OCI-LY7 (cell line): ENCODE results near the gene MATK. TPM values are rescaled to one million over a fixed set of nuclear protein-coding genes. Genes with fewer than 3 reads are reported as not detected.

Source experiments
- BruUV-seq: library from RNA; stranded (reverse); fragments of 400-500 nt; replicated peaks from 2 replicates; lab custom pipeline; 2021; lab: Mats Ljungman, UMichigan
- CTCF ChIA-PET: fragments of 300-600 bp; sonication (Branson Sonifier 250); formaldehyde crosslinking; loops from one replicate; lab custom pipeline; 2022; ENCODE audit warnings: antibody characterized with exemption; ENCODE audit not compliant: unreplicated experiment; lab: Charles Lee
- POLR2A ChIA-PET: fragments of 300-600 bp; sonication (Branson Sonifier 250); formaldehyde crosslinking; loops from one replicate; lab custom pipeline; 2022; ENCODE audit warnings: antibody characterized with exemption; lab: Charles Lee
- DNase-seq: peaks from one replicate; pipeline ENCODE4 v3.0.0-alpha.2; 2015; ENCODE audit warnings: low spot score
- H2AFZ ChIP-seq: fragments of 200-600 bp; sonication (generic), shearing (Covaris generic); 2 replicates; pipeline ENCODE4 v1.6.1; 2014; ENCODE audit warnings: mild to moderate bottlenecking, antibody characterized with exemption, low read length, moderate library complexity
- H3K27ac ChIP-seq: fragments of 200-600 bp; sonication (generic); 2 replicates; pipeline ENCODE4 v1.5.1; 2014; ENCODE audit warnings: mixed run types, low read depth, mild to moderate bottlenecking, moderate library complexity, low read length, inconsistent platforms; ENCODE audit not compliant: poor library complexity, severe bottlenecking
- H3K36me3 ChIP-seq: fragments of 200-600 bp; sonication (generic); 2 replicates; pipeline ENCODE4 v1.6.1; 2014; ENCODE audit warnings: mild to moderate bottlenecking, antibody characterized with exemption, low read length, moderate library complexity, mixed read lengths; ENCODE audit not compliant: insufficient read depth
- H3K4me1 ChIP-seq: fragments of 200-600 bp; sonication (generic); 2 replicates; pipeline ENCODE4 v1.5.1; 2014; ENCODE audit warnings: mild to moderate bottlenecking, low read length; ENCODE audit not compliant: insufficient read depth, poor library complexity, severe bottlenecking
- H3K4me2 ChIP-seq: fragments of 200-600 bp; sonication (generic); 2 replicates; pipeline ENCODE4 v1.6.1; 2014; ENCODE audit warnings: mild to moderate bottlenecking, low read length
- H3K4me3 ChIP-seq: fragments of 200-600 bp; sonication (generic); 2 replicates; pipeline ENCODE4 v1.5.1; 2014; ENCODE audit warnings: mild to moderate bottlenecking, low read depth, low read length; ENCODE audit not compliant: poor library complexity, severe bottlenecking
- H3K79me2 ChIP-seq: fragments of 200-600 bp; sonication (generic); 2 replicates; pipeline ENCODE4 v1.6.1; 2016; ENCODE audit warnings: low read depth, mild to moderate bottlenecking, low read length, moderate library complexity, mixed read lengths; ENCODE audit not compliant: insufficient read depth
- H3K9me2 ChIP-seq: fragments of 200-600 bp; sonication (generic); 2 replicates; pipeline ENCODE4 v1.6.1; 2016; ENCODE audit warnings: mild to moderate bottlenecking, low read length, mixed read lengths; ENCODE audit not compliant: insufficient read depth
- H3K9me3 ChIP-seq: fragments of 200-600 bp; sonication (generic); 2 replicates; pipeline ENCODE4 v1.6.1; 2014; ENCODE audit warnings: mild to moderate bottlenecking, mixed run types, low read length, mixed read lengths
- H4K20me1 ChIP-seq: fragments of 200-600 bp; sonication (generic); 2 replicates; pipeline ENCODE4 v1.6.1; 2014; ENCODE audit warnings: mild to moderate bottlenecking, antibody characterized with exemption, low read length, moderate library complexity, mixed read lengths; ENCODE audit not compliant: insufficient read depth
- CTCF ChIP-seq: fragments of 200-600 bp; sonication (generic); conservative IDR thresholded peaks from 2 replicates; pipeline ENCODE4 v1.5.1; 2014; ENCODE audit warnings: mild to moderate bottlenecking, antibody characterized with exemption, low read length, moderate library complexity, mixed read lengths
- EZH2phosphoT487 ChIP-seq: fragments of 200-600 bp; sonication (generic); IDR thresholded peaks from 2 replicates; pipeline ENCODE4 v1.6.1; 2018; ENCODE audit warnings: low read depth, borderline replicate concordance, mild to moderate bottlenecking, mixed run types, antibody characterized with exemption, low read length, moderate library complexity, mixed read lengths
- intact Hi-C: fragments of 100-400 bp; cut with micrococcal nuclease; formaldehyde crosslinking; loops from one replicate; pipeline ENCODE4 v1.10.0; 2022; ENCODE audit not compliant: unreplicated experiment
- total RNA-seq, 2 experiments: library from RNA; depleted of rRNA in 1 of 2; stranded (reverse); fragments of >200 nt in 1 of 2; shearing (Covaris generic) in 1 of 2; gene quantifications; 2 replicates each; pipeline ENCODE4 v1.2.3, GENCODE V29; 2014 to 2022

The MATK gene
- total RNA-seq, 2 experiments from 2014 or later: not detected

DNA sequence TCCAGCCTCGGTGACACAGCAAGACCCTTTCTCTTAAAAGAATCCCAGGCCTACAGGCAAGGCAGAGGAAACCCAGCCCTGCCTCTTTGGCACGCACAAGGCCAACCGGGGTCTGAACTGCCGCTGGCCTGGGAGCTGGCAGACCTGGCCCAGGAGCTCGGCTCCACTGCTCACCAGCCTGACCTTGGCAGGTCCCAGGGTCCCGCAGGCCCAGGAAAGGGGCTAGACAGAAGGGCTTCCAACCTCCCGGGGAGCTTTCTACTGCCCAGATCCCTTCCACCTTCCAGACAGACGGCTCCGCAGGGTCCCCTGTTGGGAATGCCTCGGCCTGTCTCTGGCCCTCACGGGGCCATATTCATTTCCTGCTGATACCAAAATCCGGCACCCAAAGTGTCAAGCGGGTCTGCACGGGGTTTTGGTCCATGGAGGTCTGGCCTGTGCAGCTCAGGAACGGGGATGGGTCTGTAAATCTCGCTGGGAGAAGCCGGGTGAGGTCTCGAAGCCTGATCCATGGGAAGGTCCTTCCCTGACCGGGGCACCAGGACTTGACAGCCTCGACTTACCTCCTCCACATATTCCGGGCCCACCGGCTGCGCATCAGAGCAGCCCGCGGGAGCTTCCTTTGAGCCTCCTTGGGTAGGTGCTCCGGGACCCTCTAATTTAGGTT, 36.6 kb upstream of the MATK start:
- Histone ChIP-seq H3K4me3 (no peak overlapping the region), H3K4me1 (no peaks in the 10 kb centered on the region), H3K79me2 (no peaks in the 10 kb centered on the region), H3K9me3 (no peaks in the 10 kb centered on the region), H3K4me2 (no peak overlapping the region), H3K9me2 (no peaks in the 10 kb centered on the region), H3K36me3 (no peaks in the 10 kb centered on the region), H3K27ac (no peak overlapping the region), H4K20me1 (no peaks in the 10 kb centered on the region), H2AFZ (no peak overlapping the region)
- DNase-seq: no peak
- intact Hi-C loops: loop anchor here (1.0 kb wide), 1 partner anchor 40 kb away; no protein-coding TSS in a partner anchor
- BruUV-seq: no TSS peak
- CTCF ChIA-PET: no interaction called here
- POLR2A ChIA-PET: no interaction called here
- TF ChIP-seq CTCF: no peak
- TF ChIP-seq EZH2phosphoT487: no peak

GRCh38 chr19:3821857-3822364, 35.7 kb upstream of the MATK start:
- no peaks in the 10 kb centered on the region for H3K79me2 ChIP-seq
- no peaks in the 10 kb centered on the region for H3K9me3 ChIP-seq
- H3K36me3 ChIP-seq: no peaks in the 10 kb centered on the region
- H4K20me1 ChIP-seq: no peaks in the 10 kb centered on the region
- no peak overlapping the region for H3K4me2 ChIP-seq
- intact Hi-C loops: loop anchor here (1.0 kb wide), 1 partner anchor 39 kb away; no protein-coding TSS in a partner anchor
- TF ChIP-seq CTCF (peak; percentile 93), EZH2phosphoT487 (no peak)
- H2AFZ ChIP-seq: no peak overlapping the region
- no peaks in the 10 kb centered on the region for H3K4me1 ChIP-seq
- no peak overlapping the region for H3K27ac ChIP-seq
- ChIA-PET CTCF (no interaction called here), POLR2A (interaction anchor here (0.7 kb wide), 1 partner anchor 248 kb away, joined by 3 read pairs; no protein-coding TSS in a partner anchor)
- no peaks in the 10 kb centered on the region for H3K9me2 ChIP-seq
- BruUV-seq: no TSS peak
- DNase-seq: peak; percentile 58
- H3K4me3 ChIP-seq: no peak overlapping the region

DNA sequence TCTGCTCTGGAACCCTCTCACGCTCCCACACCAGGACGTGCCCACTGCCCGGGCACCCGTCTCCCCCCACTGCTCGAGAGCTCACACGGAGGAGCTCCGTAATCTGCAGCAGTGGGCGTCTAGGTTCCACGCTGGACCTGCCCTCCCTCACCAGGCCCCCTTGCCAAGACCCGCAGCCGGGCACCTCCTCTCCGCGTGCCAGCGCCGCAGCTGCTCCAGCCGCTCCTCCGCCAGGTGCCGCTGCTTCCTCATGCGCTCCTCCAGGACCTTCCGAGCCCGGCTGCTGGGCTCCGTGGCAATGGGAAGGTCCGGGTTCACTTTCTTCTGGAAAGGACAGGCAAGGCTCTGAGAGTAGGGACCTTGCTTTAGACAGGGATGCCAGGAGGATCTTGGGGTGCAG, 35.0 kb upstream of the MATK start:
- no TSS peak for BruUV-seq
- no peak overlapping the region for H3K4me3 ChIP-seq
- intact Hi-C loops: no loop called here
- no peaks in the 10 kb centered on the region for H3K9me2 ChIP-seq
- H3K27ac ChIP-seq: no peak overlapping the region
- no peak overlapping the region for H2AFZ ChIP-seq
- TF ChIP-seq CTCF: no peak
- TF ChIP-seq EZH2phosphoT487: no peak
- CTCF ChIA-PET: no interaction called here
- H3K9me3 ChIP-seq: no peaks in the 10 kb centered on the region
- no peak overlapping the region for H3K4me2 ChIP-seq
- H3K4me1 ChIP-seq: no peaks in the 10 kb centered on the region
- no peaks in the 10 kb centered on the region for H3K79me2 ChIP-seq
- DNase-seq: no peak
- POLR2A ChIA-PET: interaction anchor here (0.7 kb wide), 1 partner anchor 248 kb away, joined by 3 read pairs; no protein-coding TSS in a partner anchor
- no peaks in the 10 kb centered on the region for H3K36me3 ChIP-seq
- H4K20me1 ChIP-seq: no peaks in the 10 kb centered on the region
